Urinary bladder (tissue), 4 donors: Measurements from ENCODE around the gene HM13. TPM values are rescaled to one million over a fixed set of nuclear protein-coding genes. Genes with fewer than 3 reads are reported as not detected.
"Not testable (repeated sequence)": the region's sequence is repeated elsewhere in the genome, so short reads cannot be mapped to it uniquely, and the experiment has no call there.

Experiments
- DNase-seq: peaks from one replicate; pipeline ENCODE4 v3.0.0-alpha.2; 2015; ENCODE audit errors: extremely low spot score
- H3K27ac ChIP-seq: one replicate; pipeline ENCODE4 v1.5.1; 2013; ENCODE audit warnings: low read depth, mild to moderate bottlenecking, moderate library complexity
- H3K36me3 ChIP-seq: one replicate; pipeline ENCODE4 v1.6.1; 2013; ENCODE audit warnings: mild to moderate bottlenecking, moderate library complexity; ENCODE audit not compliant: insufficient read depth
- H3K4me1 ChIP-seq: one replicate; pipeline ENCODE4 v1.6.1; 2013; ENCODE audit warnings: mild to moderate bottlenecking, moderate library complexity; ENCODE audit not compliant: insufficient read depth
- H3K4me3 ChIP-seq: one replicate; pipeline ENCODE4 v1.5.1; 2013; ENCODE audit warnings: low read depth, low read length
- WGBS: extraction: QIAGEN DNeasy Blood & Tissue Kit; methylation state at CpG from one replicate; pipeline ENCODE4 v1.1.7; 2013; 5-methylcytosine and 5-hydroxymethylcytosine counted together
- polyA plus RNA-seq: library from polyadenylated mRNA; stranded (reverse); fragments of 200-250 nt; gene quantifications from one replicate; pipeline ENCODE4 v1.2.3, GENCODE V29; 2013
- total RNA-seq: library from RNA; depleted of rRNA; stranded (reverse); fragments of >200 nt; gene quantifications from one replicate; pipeline ENCODE4 v1.2.3, GENCODE V29; 2014
- donor health status: healthy with polysubstance abuse.
- donor health status: healthy.

The HM13 gene
- total RNA-seq (48.8 TPM), polyA plus RNA-seq (90.4 TPM)

DNA sequence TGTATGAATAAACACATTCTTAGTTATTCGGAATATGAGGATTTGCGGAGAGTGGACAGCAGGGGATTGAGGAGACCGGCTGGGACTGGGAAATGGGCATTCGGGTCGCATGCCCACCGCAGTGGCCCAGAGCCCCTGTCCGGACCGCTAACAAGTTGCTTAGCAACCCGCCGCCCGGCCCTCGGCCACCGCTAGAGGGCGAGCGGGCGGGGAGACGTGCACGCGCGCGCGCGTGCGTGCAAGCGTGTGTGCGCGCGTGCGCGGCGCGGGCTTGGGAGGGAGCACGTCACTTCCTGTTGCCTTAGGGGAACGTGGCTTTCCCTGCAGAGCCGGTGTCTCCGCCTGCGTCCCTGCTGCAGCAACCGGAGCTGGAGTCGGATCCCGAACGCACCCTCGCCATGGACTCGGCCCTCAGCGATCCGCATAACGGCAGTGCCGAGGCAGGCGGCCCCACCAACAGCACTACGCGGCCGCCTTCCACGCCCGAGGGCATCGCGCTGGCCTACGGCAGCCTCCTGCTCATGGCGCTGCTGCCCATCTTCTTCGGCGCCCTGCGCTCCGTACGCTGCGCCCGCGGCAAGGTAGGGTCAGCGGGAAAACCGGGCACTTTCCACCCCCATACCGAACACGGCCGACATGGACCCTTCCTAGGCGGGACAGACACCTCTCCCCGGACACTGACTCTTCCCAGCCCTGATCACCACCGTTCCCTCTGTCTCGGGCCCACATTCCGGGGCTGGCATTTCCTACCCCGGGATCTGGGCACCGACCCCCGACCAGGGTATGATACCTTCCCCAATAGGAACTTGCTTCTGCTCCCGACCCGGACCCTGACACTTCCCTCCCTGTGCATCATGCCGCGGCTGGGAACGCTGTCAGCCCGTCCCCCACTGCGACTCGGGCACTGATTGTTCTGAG is at the start of gene HM13:
Gene HM13, plus strand, starts transcription at position 289 of the 918 bp plus-strand sequence. Its CDS starts 110 bp downstream, at position 399.
- peak; percentile 70 for DNase-seq
- Histone ChIP-seq H3K36me3 (no peaks in the 10 kb centered on the region), H3K4me1 (no peaks in the 10 kb centered on the region), H3K27ac (peak within 1 kb of the TSS; percentile 11), H3K4me3 (peak within 1 kb of the TSS; percentile 76)
- under 1% methylated on average over 86 of the region's 86 CpGs for WGBS

GRCh38 chr20:31470946-31471345 is 43.3 kb upstream of the HM13 start:
- WGBS, result 90% methylated on average over 30 of the region's 33 CpGs
- H3K4me1 ChIP-seq, DNase-seq, H3K36me3 ChIP-seq, H3K27ac ChIP-seq, H3K4me3 ChIP-seq: not testable (repeated sequence)

GRCh38 chr20:31472395-31473330 is 41.6 kb upstream of the HM13 start:
- H3K36me3 ChIP-seq, result no peaks in the 10 kb centered on the region
- DNase-seq, result no peak
- WGBS, result 38% methylated on average over 7 of the region's 8 CpGs
- no peaks in the 10 kb centered on the region for H3K4me1 ChIP-seq
- no peak overlapping the region for H3K27ac ChIP-seq
- H3K4me3 ChIP-seq, result no peak overlapping the region

- H3K27ac ChIP-seq, result no peak overlapping the region
- H3K4me3 ChIP-seq, result no peak overlapping the region
- DNase-seq, result no peak
- 77% methylated on average over 5 of the region's 5 CpGs for WGBS
- H3K36me3 ChIP-seq, result no peaks in the 10 kb centered on the region
- H3K4me1 ChIP-seq, result no peaks in the 10 kb centered on the region
Observed at GRCh38 chr20:31473331-31474096, 40.7 kb upstream of the HM13 start.

GRCh38 chr20:31474097-31474436 is 40.2 kb upstream of the HM13 start:
- H3K36me3 ChIP-seq, result no peaks in the 10 kb centered on the region
- H3K4me3 ChIP-seq, result no peak overlapping the region
- WGBS, result 62% methylated on average over 2 of the region's 2 CpGs
- no peak for DNase-seq
- no peaks in the 10 kb centered on the region for H3K4me1 ChIP-seq
- no peak overlapping the region for H3K27ac ChIP-seq

GRCh38 chr20:31474758-31475427 is 39.3 kb upstream of the HM13 start, which contains the start of the genes DEFB124 and REM1:
TSS of gene DEFB124 (minus strand) at chr20:31475127. CDS start at chr20:31473013, 2,114 bp downstream.
TSS of gene REM1 (plus strand) at chr20:31475288. CDS start at chr20:31476446, 1,158 bp downstream.
- 5% methylated on average over 33 of the region's 33 CpGs for WGBS
- peak within 1 kb of the TSS; percentile 25 for H3K27ac ChIP-seq
- no peak for DNase-seq
- H3K4me3 ChIP-seq, result peak within 1 kb of the TSS; percentile 50
- H3K36me3 ChIP-seq, result no peaks in the 10 kb centered on the region
- no peaks in the 10 kb centered on the region for H3K4me1 ChIP-seq

DNA sequence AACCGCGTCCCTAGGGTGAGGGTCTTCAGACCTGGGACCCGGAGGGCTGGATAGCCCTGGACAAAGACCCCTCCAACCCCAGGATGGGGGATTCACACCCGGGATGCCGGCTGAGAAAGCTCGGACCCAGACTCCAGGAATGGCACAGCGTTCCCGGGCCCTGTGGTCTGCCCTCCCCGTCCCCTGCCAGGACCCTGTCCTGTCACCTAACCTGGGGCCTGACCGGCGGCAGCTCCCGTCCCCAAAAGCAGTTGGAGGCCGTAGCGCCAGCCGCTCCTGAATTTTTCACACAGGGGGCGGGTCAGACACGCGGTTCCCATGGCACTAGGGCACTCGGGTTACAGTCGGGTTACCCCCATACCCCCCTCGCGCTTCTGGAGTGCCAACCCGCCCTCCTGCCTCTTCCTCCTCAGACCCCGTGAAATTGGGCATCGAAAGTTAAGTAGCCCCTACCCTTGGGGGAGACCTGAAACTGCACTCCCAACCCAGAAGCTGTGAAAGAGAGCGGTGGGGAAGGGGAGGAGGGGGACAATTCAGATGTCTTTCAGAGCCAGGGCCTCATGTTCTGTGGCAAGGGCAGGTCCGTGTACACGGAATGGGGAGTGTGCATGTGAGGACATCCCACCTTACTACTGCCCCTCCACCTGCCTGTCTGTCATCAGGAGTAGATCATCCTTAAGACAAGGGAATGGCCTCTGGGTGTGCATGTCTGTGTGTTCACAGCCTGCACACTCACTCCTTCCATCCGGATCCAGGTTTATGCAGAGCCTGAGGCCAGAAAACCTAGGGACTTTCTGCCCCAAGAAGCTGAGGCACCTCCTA is 38.6 kb upstream of the HM13 start:
- Histone ChIP-seq H3K4me1 (no peaks in the 10 kb centered on the region), H3K27ac (peak overlapping the region; percentile 25), H3K36me3 (no peaks in the 10 kb centered on the region), H3K4me3 (peak overlapping the region; percentile 50)
- DNase-seq, result no peak
- WGBS, result 7% methylated on average over 29 of the region's 29 CpGs

DNA sequence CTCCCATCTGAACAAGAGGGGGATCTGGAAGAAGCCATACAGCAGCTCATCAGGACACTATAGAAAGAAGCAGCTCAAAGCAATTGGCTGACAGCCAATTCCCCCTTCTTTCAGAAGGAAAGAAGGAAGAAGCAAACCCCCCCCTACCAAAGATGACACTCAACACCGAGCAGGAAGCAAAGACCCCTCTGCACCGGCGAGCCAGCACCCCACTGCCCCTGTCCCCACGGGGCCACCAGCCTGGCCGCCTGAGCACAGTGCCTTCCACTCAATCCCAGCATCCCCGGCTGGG is 38.0 kb upstream of the HM13 start:
- no peak overlapping the region for H3K4me3 ChIP-seq
- no peaks in the 10 kb centered on the region for H3K4me1 ChIP-seq
- H3K27ac ChIP-seq, result no peak overlapping the region
- 70% methylated on average over 6 of the region's 6 CpGs for WGBS
- no peak for DNase-seq
- no peaks in the 10 kb centered on the region for H3K36me3 ChIP-seq

GRCh38 chr20:31476643-31477215 is 37.5 kb upstream of the HM13 start:
- WGBS, result 77% methylated on average over 6 of the region's 6 CpGs
- no peak for DNase-seq
- Histone ChIP-seq H3K4me3 (no peak overlapping the region), H3K36me3 (no peaks in the 10 kb centered on the region), H3K4me1 (no peaks in the 10 kb centered on the region), H3K27ac (no peak overlapping the region)

- no peak for DNase-seq
- Histone ChIP-seq H3K27ac (no peak overlapping the region), H3K4me1 (no peaks in the 10 kb centered on the region), H3K36me3 (no peaks in the 10 kb centered on the region), H3K4me3 (no peak overlapping the region)
- 46% methylated on average over 36 of the region's 36 CpGs for WGBS
Observed at GRCh38 chr20:31484001-31484400, 30.2 kb upstream of the HM13 start.

- Histone ChIP-seq H3K36me3 (no peaks in the 10 kb centered on the region), H3K4me3 (peak overlapping the region; percentile 4), H3K4me1 (no peaks in the 10 kb centered on the region), H3K27ac (peak overlapping the region; percentile 67)
- 10% methylated on average over 31 of the region's 31 CpGs for WGBS
- DNase-seq, result peak; percentile 47
Observed at GRCh38 chr20:31485450-31486339, 28.5 kb upstream of the HM13 start.
